Measurements from ENCODE around the gene TSNAXIP1. TPM values are rescaled to one million over a fixed set of nuclear protein-coding genes. Genes with fewer than 3 reads are reported as not detected.

The TSNAXIP1 gene
- total and polyA plus RNA-seq, 2 experiments from 2014 or later, result 0.97 to 2.4 TPM

GRCh38 chr16:67773099-67773498 lies 33.6 kb upstream of the TSNAXIP1 start:
- no peak for TF ChIP-seq CTCF (conservative IDR thresholded peaks at IDR 0.05; ENCODE audit: low read depth in 2 of 2)
- no peak for TF ChIP-seq REST (IDR thresholded peaks at IDR 0.05; ENCODE audit: unreplicated experiment)
- TF ChIP-seq STAT1 (IDR thresholded peaks at IDR 0.05; ENCODE audit: unreplicated experiment), result no peak
- no peak for TF ChIP-seq ZNF114 (CRISPR knock-in tag; IDR thresholded peaks at IDR 0.05)
- no peak for TF ChIP-seq JUNB (IDR thresholded peaks at IDR 0.05; ENCODE audit: unreplicated experiment)
- no peak for TF ChIP-seq ZNF331 (CRISPR knock-in tag; IDR thresholded peaks at IDR 0.05; ENCODE audit: low read depth)
- TF ChIP-seq ZNF462 (CRISPR knock-in tag; IDR thresholded peaks at IDR 0.05), result no peak
- no peak for TF ChIP-seq POLR2AphosphoS5 (IDR thresholded peaks at IDR 0.05; ENCODE audit: low read depth)
- no peak for TF ChIP-seq CREB1 (CRISPR knock-in tag; IDR thresholded peaks at IDR 0.05; ENCODE audit: low read depth)
- TF ChIP-seq EZH2phosphoT487 (IDR thresholded peaks at IDR 0.05; ENCODE audit: unreplicated experiment), result no peak
- TF ChIP-seq ETS1 (IDR thresholded peaks at IDR 0.05), result no peak
- no peak for TF ChIP-seq NANOG (IDR thresholded peaks at IDR 0.05; ENCODE audit: borderline replicate concordance)
- no peak for TF ChIP-seq EZH2 (IDR thresholded peaks at IDR 0.05; ENCODE audit: low read depth, unreplicated experiment)
- Histone ChIP-seq H3K9me2 (ENCODE audit: insufficient read depth) (no peaks in the 10 kb centered on the region), H3F3A (replicated peaks; ENCODE audit: low read depth) (no peaks in the 10 kb centered on the region), H3K27ac (ENCODE audit: low read depth) (no peak overlapping the region), H4K20me1 (replicated peaks; ENCODE audit: insufficient read depth) (peaks cover 5% of the 10 kb centered on the region), H3K36me3 (ENCODE audit: insufficient read depth) (0 out of 2 replicates have a peak, but pooled peaks cover 4% of the 10 kb centered on the region), H3K4me2 (no peak overlapping the region), H2AFZ (no peak overlapping the region), H3K4me1 (ENCODE audit: insufficient read depth) (no peaks in the 10 kb centered on the region), H3K79me2 (replicated peaks; ENCODE audit: insufficient read depth) (peaks cover 5% of the 10 kb centered on the region), H3K4me3 (no peak overlapping the region), H3K27me3 (ENCODE audit: insufficient read depth) (no peaks in the 10 kb centered on the region)
- Mint-ChIP-seq H3K9me3 (peaks cover 5% of the 10 kb centered on the region; the same call in 1 of the 3 replicates), H3K27me3 (ENCODE audit: insufficient read depth, low read depth, poor library complexity) (peaks cover 7% of the 10 kb centered on the region), H3K27ac (no peak overlapping the region), H3K36me3 (ENCODE audit: low read depth) (peaks cover 9% of the 10 kb centered on the region), H3K4me3 (no peak overlapping the region), H3K4me1 (peaks cover 2% of the 10 kb centered on the region; the same call in 2 of the 3 replicates)
- DNase-seq (ENCODE audit: low spot score), result no peak
- no peak for ATAC-seq

Measured in GM23338 (cell line).